Spleen (tissue), 11 donors: ENCODE measurements around the gene ADGRL3. TPM values are rescaled to one million over a fixed set of nuclear protein-coding genes. Genes with fewer than 3 reads are reported as not detected.
"Not testable (repeated sequence)": the region's sequence is repeated elsewhere in the genome, so short reads cannot be mapped to it uniquely, and the experiment has no call there.

Source experiments
- DNase-seq: peaks from one replicate; pipeline ENCODE4 v3.0.0-alpha.2; 2020
- H3K27ac ChIP-seq, 8 donors: fragments of 200-600 bp; sonication (generic) in 7 of 8; 1 replicate in 4 of 8; 2 replicates in 4 of 8; pipeline versions ENCODE4 v1.5.0 to v1.8.0; 2016 to 2021; ENCODE audit warnings: inconsistent platforms in 4 of 8, mild to moderate bottlenecking in 4 of 8, moderate library complexity in 1 of 8
- H3K27me3 ChIP-seq, 7 donors: fragments of 200-600 bp; sonication (generic) in 6 of 7; replicated peaks in 1 of 7; 1 replicate in 4 of 7; 2 replicates in 3 of 7; pipeline versions ENCODE4 v1.5.0 to v1.8.0; 2016 to 2021; ENCODE audit warnings: inconsistent platforms in 3 of 7, mild to moderate bottlenecking in 1 of 7
- H3K36me3 ChIP-seq, 6 donors: fragments of 200-600 bp; sonication (generic) in 5 of 6; 1 replicate in 4 of 6; 2 replicates in 2 of 6; pipeline versions ENCODE4 v1.5.0 to v1.8.0; 2016 to 2021; ENCODE audit warnings: inconsistent platforms in 2 of 6
- H3K4me1 ChIP-seq, 6 donors: fragments of 200-600 bp; sonication (generic) in 5 of 6; 1 replicate in 3 of 6; 2 replicates in 3 of 6; pipeline versions ENCODE4 v1.5.0 to v1.8.0; 2016 to 2021; ENCODE audit warnings: inconsistent platforms in 3 of 6
- H3K4me3 ChIP-seq, 8 donors: fragments of 200-600 bp; sonication (generic) in 7 of 8; 1 replicate in 4 of 8; 2 replicates in 4 of 8; pipeline versions ENCODE4 v1.5.0 to v1.8.0; 2016 to 2021; ENCODE audit warnings: inconsistent platforms in 4 of 8, mild to moderate bottlenecking in 4 of 8, moderate library complexity in 2 of 8
- H3K9me3 ChIP-seq, 8 donors: fragments of 200-600 bp; sonication (generic) in 7 of 8; 1 replicate in 4 of 8; 2 replicates in 4 of 8; pipeline versions ENCODE4 v1.5.0 to v1.8.0; 2016 to 2021; ENCODE audit warnings: inconsistent platforms in 4 of 8
- CTCF ChIP-seq, 11 experiments: fragments of 200-600 bp in 7 of 11; fragments of 450-650 bp in 4 of 11; sonication (generic) in 4 of 11; IDR thresholded peaks in 8 of 11; conservative IDR thresholded peaks in 3 of 11; 1 replicate in 7 of 11; 2 replicates in 4 of 11; pipeline versions ENCODE4 v1.4.0 to v1.8.0; 2016 to 2021; ENCODE audit warnings: antibody characterized with exemption in 11 of 11, inconsistent platforms in 4 of 11, mild to moderate bottlenecking in 1 of 11
- POLR2A ChIP-seq, 3 donors: fragments of 450-650 bp; IDR thresholded peaks; one replicate each; pipeline ENCODE4 v1.5.1; 2017; ENCODE audit warnings: antibody characterized with exemption in 3 of 3, mild to moderate bottlenecking in 1 of 3
- POLR2AphosphoS5 ChIP-seq, 3 donors: sonication (generic); formaldehyde crosslinking; IDR thresholded peaks; one replicate each; pipeline ENCODE4 v1.5.1; 2017; ENCODE audit warnings: antibody characterized with exemption in 3 of 3
- WGBS, 5 donors: extraction: QIAGEN DNeasy Blood & Tissue Kit in 3 of 5; methylation state at CpG; one replicate each; pipeline versions ENCODE4 v1.1.5 to v1.1.7; 2013 to 2018; 5-methylcytosine and 5-hydroxymethylcytosine counted together
- intact Hi-C: fragments of 100-400 bp; cut with DNase I; formaldehyde crosslinking; loops from one replicate; pipeline ENCODE4 v1.15.0; 2023; ENCODE audit warnings: low total_unique reads
- polyA plus RNA-seq, 3 donors: library from polyadenylated mRNA; stranded (reverse); fragments of 200-250 nt; gene quantifications; one replicate each; pipeline ENCODE4 v1.2.1, GENCODE V29; 2013
- total RNA-seq, 7 donors: library from RNA; depleted of rRNA in 3 of 7; stranded (reverse); fragments of >200 nt in 3 of 7; fragmentation: NEBNext Ultra II Directional in 4 of 7; extraction: Animal tissue kit (Norgen Biotek cat#: 25700) in 4 of 7; gene quantifications; one replicate each; pipeline versions ENCODE4 v1.1.0 to v1.2.1, GENCODE V29; 2016 to 2021
- donor health status: healthy with polysubstance abuse.
- donor health status: DM: no; HTN: no; CAD: no; lungs with moderate emphysema.
- donor health status: DM: no; HTN: no; CAD: no.
- donor health status: Bipolar disorder and iron deficiency.
- donor health status: healthy.
- donor health status: DM: no; HTN: no; CAD: no.
- donor health status: DM: yes; HTN: yes; CAD: no.

ADGRL3 gene
- total and polyA plus RNA-seq, 10 donors = 0.09 to 0.92 (median 0.46) TPM; not detected in 1

GRCh38 chr4:61203436-61203790 lies 3.3 kb downstream of the ADGRL3 start:
- Histone ChIP-seq H3K4me3 (no peak overlapping the region), H3K27me3 (peaks cover 6 to 65% (median 35%) of the 10 kb centered on the region in 7 donors)
- intact Hi-C loops = no loop called here

GRCh38 chr4:61204353-61205060 lies 4.4 kb downstream of the ADGRL3 start:
- Histone ChIP-seq H3K36me3 (no peaks in the 10 kb centered on the region), H3K4me3 (no peak overlapping the region), H3K27me3 (peaks cover 6 to 54% (median 35%) of the 10 kb centered on the region in 7 donors), H3K4me1 (peaks cover 0 to 31% (median 6%) of the 10 kb centered on the region in 6 donors), H3K9me3 (peaks cover 0 to 21% (median 0%) of the 10 kb centered on the region in 8 donors), H3K27ac (no peak overlapping the region)
- 79 to 94% (median 89%) methylated on average over 2 of the region's 2 CpGs for WGBS, 5 donors
- intact Hi-C loops = no loop called here
- no peak for DNase-seq
- TF ChIP-seq POLR2AphosphoS5 (IDR thresholded peaks at IDR 0.05) = no peak
- TF ChIP-seq POLR2A (IDR thresholded peaks at IDR 0.05) = no peak
- TF ChIP-seq CTCF (IDR thresholded peaks at IDR 0.05 in 8 of 11, conservative IDR thresholded peaks at IDR 0.05 in 3 of 11) = no peak

More at GRCh38 chr4:61203436-61203790, 3.3 kb downstream of the ADGRL3 start:
- Histone ChIP-seq H3K9me3 (peaks cover 0 to 21% (median 0%) of the 10 kb centered on the region in 8 donors), H3K36me3 (no peaks in the 10 kb centered on the region), H3K4me1 (peaks cover 0 to 31% (median 6%) of the 10 kb centered on the region in 6 donors), H3K27ac (no peak overlapping the region)
- WGBS, 5 donors = 33 to 38% (median 35%) methylated on average over 3 of the region's 3 CpGs
- TF ChIP-seq CTCF (IDR thresholded peaks at IDR 0.05 in 8 of 11, conservative IDR thresholded peaks at IDR 0.05 in 3 of 11) (no peak), POLR2AphosphoS5 (IDR thresholded peaks at IDR 0.05) (no peak), POLR2A (IDR thresholded peaks at IDR 0.05) (no peak)
- DNase-seq = no peak

GRCh38 chr4:61205066-61205465 lies 4.9 kb downstream of the ADGRL3 start:
- WGBS, 5 donors = 81 to 97% (median 83%) methylated on average over 1 of the region's 1 CpG
- no peaks in the 10 kb centered on the region for H3K36me3 ChIP-seq
- no peak overlapping the region for H3K4me3 ChIP-seq
- no peak for TF ChIP-seq CTCF (IDR thresholded peaks at IDR 0.05 in 8 of 11, conservative IDR thresholded peaks at IDR 0.05 in 3 of 11)
- no peak for TF ChIP-seq POLR2A (IDR thresholded peaks at IDR 0.05)
- TF ChIP-seq POLR2AphosphoS5 (IDR thresholded peaks at IDR 0.05) = no peak
- peaks cover 0 to 19% (median 0%) of the 10 kb centered on the region in 8 donors for H3K9me3 ChIP-seq
- no peak overlapping the region for H3K27ac ChIP-seq
- peaks cover 6 to 48% (median 31%) of the 10 kb centered on the region in 7 donors for H3K27me3 ChIP-seq
- peaks cover 0 to 29% (median 6%) of the 10 kb centered on the region in 6 donors for H3K4me1 ChIP-seq
- no peak for DNase-seq
- intact Hi-C loops = no loop called here

- H3K27me3 ChIP-seq = peaks cover 1 to 27% (median 10%) of the 10 kb centered on the region in 7 donors
- H3K27ac ChIP-seq, intact Hi-C loops, DNase-seq, H3K36me3 ChIP-seq, H3K4me1 ChIP-seq, H3K9me3 ChIP-seq, H3K4me3 ChIP-seq: not testable (repeated sequence)
Measured at GRCh38 chr4:61207156-61207555, 7.0 kb downstream of the ADGRL3 start.
